Neural cell (in vitro differentiated cells): ENCODE data around the gene SYPL2.

Source experiments
- EP300 ChIP-seq: fragments of 450-650 bp; conservative IDR thresholded peaks from 2 replicates; pipeline ENCODE4 v1.6.1; 2014; ENCODE audit warnings: antibody characterized with exemption, mild to moderate bottlenecking, moderate library complexity; ENCODE audit not compliant: poor library complexity, severe bottlenecking
- EZH2 ChIP-seq: fragments of 200-600, 300-800 bp; shearing (Covaris generic), sonication (generic); IDR thresholded peaks from 2 replicates; pipeline ENCODE4 v1.6.1; 2014; ENCODE audit warnings: antibody characterized with exemption, low read length, borderline replicate concordance, mild to moderate bottlenecking; ENCODE audit not compliant: insufficient read depth, poor library complexity, severe bottlenecking
- POLR2AphosphoS5 ChIP-seq: IDR thresholded peaks from 2 replicates; pipeline ENCODE4 v1.6.1; 2012
- SMC3 ChIP-seq: fragments of 450-650 bp; conservative IDR thresholded peaks from 2 replicates; pipeline ENCODE4 v1.6.1; 2014; ENCODE audit warnings: antibody characterized with exemption, mild to moderate bottlenecking, moderate library complexity; ENCODE audit not compliant: poor library complexity
- TF ChIP-seq, protein P1 (sequence below): fragments of 450-650 bp; IDR thresholded peaks from 2 replicates; pipeline ENCODE4 v1.5.1; 2014; ENCODE audit warnings: antibody characterized with exemption, mild to moderate bottlenecking, moderate library complexity; ENCODE audit not compliant: poor library complexity, severe bottlenecking
- TF ChIP-seq, protein P2 (sequence below): IDR thresholded peaks from 2 replicates; pipeline ENCODE4 v1.6.1; 2012; ENCODE audit warnings: borderline replicate concordance

DNA sequence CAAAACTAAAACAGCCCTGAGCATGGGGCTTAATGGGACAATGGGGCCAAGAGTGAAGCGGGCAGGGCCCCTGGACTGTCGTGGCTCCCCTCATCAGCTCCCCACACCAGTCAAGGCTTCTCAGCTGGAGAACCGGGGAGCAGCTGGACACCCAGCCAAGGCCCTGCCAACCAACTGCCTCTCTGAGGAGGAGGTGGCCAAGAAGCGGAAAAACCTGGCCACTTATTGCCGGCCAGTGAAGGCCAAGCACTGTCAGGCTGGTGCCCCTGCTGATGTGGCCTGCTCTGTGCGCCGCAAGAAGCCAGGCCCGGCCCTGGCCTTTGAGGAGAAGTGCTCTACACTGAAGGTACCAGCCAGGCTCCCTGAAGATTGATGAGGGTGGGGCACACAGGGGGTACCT is 25.0 kb downstream of the SYPL2 start:
- TF ChIP-seq, protein P1, sequence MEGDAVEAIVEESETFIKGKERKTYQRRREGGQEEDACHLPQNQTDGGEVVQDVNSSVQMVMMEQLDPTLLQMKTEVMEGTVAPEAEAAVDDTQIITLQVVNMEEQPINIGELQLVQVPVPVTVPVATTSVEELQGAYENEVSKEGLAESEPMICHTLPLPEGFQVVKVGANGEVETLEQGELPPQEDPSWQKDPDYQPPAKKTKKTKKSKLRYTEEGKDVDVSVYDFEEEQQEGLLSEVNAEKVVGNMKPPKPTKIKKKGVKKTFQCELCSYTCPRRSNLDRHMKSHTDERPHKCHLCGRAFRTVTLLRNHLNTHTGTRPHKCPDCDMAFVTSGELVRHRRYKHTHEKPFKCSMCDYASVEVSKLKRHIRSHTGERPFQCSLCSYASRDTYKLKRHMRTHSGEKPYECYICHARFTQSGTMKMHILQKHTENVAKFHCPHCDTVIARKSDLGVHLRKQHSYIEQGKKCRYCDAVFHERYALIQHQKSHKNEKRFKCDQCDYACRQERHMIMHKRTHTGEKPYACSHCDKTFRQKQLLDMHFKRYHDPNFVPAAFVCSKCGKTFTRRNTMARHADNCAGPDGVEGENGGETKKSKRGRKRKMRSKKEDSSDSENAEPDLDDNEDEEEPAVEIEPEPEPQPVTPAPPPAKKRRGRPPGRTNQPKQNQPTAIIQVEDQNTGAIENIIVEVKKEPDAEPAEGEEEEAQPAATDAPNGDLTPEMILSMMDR, result no peak
- TF ChIP-seq, protein P2, sequence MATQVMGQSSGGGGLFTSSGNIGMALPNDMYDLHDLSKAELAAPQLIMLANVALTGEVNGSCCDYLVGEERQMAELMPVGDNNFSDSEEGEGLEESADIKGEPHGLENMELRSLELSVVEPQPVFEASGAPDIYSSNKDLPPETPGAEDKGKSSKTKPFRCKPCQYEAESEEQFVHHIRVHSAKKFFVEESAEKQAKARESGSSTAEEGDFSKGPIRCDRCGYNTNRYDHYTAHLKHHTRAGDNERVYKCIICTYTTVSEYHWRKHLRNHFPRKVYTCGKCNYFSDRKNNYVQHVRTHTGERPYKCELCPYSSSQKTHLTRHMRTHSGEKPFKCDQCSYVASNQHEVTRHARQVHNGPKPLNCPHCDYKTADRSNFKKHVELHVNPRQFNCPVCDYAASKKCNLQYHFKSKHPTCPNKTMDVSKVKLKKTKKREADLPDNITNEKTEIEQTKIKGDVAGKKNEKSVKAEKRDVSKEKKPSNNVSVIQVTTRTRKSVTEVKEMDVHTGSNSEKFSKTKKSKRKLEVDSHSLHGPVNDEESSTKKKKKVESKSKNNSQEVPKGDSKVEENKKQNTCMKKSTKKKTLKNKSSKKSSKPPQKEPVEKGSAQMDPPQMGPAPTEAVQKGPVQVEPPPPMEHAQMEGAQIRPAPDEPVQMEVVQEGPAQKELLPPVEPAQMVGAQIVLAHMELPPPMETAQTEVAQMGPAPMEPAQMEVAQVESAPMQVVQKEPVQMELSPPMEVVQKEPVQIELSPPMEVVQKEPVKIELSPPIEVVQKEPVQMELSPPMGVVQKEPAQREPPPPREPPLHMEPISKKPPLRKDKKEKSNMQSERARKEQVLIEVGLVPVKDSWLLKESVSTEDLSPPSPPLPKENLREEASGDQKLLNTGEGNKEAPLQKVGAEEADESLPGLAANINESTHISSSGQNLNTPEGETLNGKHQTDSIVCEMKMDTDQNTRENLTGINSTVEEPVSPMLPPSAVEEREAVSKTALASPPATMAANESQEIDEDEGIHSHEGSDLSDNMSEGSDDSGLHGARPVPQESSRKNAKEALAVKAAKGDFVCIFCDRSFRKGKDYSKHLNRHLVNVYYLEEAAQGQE, result no peak
- TF ChIP-seq POLR2AphosphoS5, result no peak
- no peak for TF ChIP-seq EP300
- no peak for TF ChIP-seq SMC3
- no peak for TF ChIP-seq EZH2
